ENCODE data around the gene TAPT1.
A peak's percentile ranks its signal among the peaks of the same experiment; 100 is the strongest.

The TAPT1 gene

GRCh38 chr4:16245241-16245640, 19.0 kb upstream of the TAPT1 start:
- no peak for DNase-seq

GRCh38 chr4:16243285-16243684, 17.0 kb upstream of the TAPT1 start:
- DNase-seq, result no peak

GRCh38 chr4:16240300-16240699, 14.0 kb upstream of the TAPT1 start:
- no peak for DNase-seq

- no peak for DNase-seq
These were observed 12.8 kb upstream of the TAPT1 start for GRCh38 chr4:16239086-16239485.

- no peak for DNase-seq
These were observed 12.1 kb upstream of the TAPT1 start for GRCh38 chr4:16238327-16238726.

GRCh38 chr4:16237715-16238114, 11.4 kb upstream of the TAPT1 start:
- peak in 1 of 2 donors; percentile 45 for DNase-seq

- DNase-seq, result no peak
These were observed 10.2 kb upstream of the TAPT1 start for GRCh38 chr4:16236402-16237023.

GRCh38 chr4:16235209-16235608, 8.9 kb upstream of the TAPT1 start:
- DNase-seq, result no peak

- no peak for DNase-seq
These were observed 7.4 kb upstream of the TAPT1 start for GRCh38 chr4:16233569-16234177.

- no peak for DNase-seq
These were observed 5.4 kb upstream of the TAPT1 start for GRCh38 chr4:16231570-16232245.

- no peak for DNase-seq
These were observed 4.0 kb upstream of the TAPT1 start for GRCh38 chr4:16230308-16230707.

- no peak for DNase-seq
These were observed 3.3 kb upstream of the TAPT1 start for GRCh38 chr4:16229604-16230003.

- DNase-seq, result peak; percentile 26
These were observed 1.2 kb upstream of the TAPT1 start for GRCh38 chr4:16227462-16227868.

- peak; percentile 27 to 35 for DNase-seq
These were observed 668 bp upstream of the TAPT1 start for GRCh38 chr4:16226816-16227461.

GRCh38 chr4:16225167-16225862, 956 bp downstream of the TAPT1 start:
- peak in 1 of 2 donors; percentile 19 for DNase-seq

GRCh38 chr4:16224264-16225166, 1.8 kb downstream of the TAPT1 start:
- DNase-seq, result no peak

GRCh38 chr4:16222957-16223527, 3.2 kb downstream of the TAPT1 start:
- no peak for DNase-seq

GRCh38 chr4:16218950-16219349, 7.3 kb downstream of the TAPT1 start:
- DNase-seq, result no peak

- DNase-seq, result no peak
These were observed 8.8 kb downstream of the TAPT1 start for GRCh38 chr4:16217300-16218051.

GRCh38 chr4:16213121-16213520, 13.2 kb downstream of the TAPT1 start:
- no peak for DNase-seq

Measured in CD4-positive, alpha-beta T cell treated with Interleukin-1 beta for 1 hour (primary cell).